HL-60 (cell line): ENCODE data around the gene PUM2.

Source experiments
- GABPA ChIP-seq: IDR thresholded peaks from 2 replicates; pipeline ENCODE4 v1.6.1; 2012; ENCODE audit warnings: low read depth
- POLR2AphosphoS5 ChIP-seq: IDR thresholded peaks from 2 replicates; pipeline ENCODE4 v1.6.1; 2012; ENCODE audit warnings: low read depth
- REST ChIP-seq: IDR thresholded peaks from 2 replicates; pipeline ENCODE4 v1.6.1; 2012; ENCODE audit warnings: low read depth; ENCODE audit not compliant: insufficient replicate concordance
- SPI1 ChIP-seq: IDR thresholded peaks from 2 replicates; pipeline ENCODE4 v1.6.1; 2012; ENCODE audit warnings: low read depth, mild to moderate bottlenecking, borderline replicate concordance
- TF ChIP-seq, protein P1 (sequence below): IDR thresholded peaks from one replicate; pipeline ENCODE4 v1.5.1; 2011; ENCODE audit warnings: low read length, control low read depth, inconsistent platforms; ENCODE audit not compliant: insufficient read depth

DNA sequence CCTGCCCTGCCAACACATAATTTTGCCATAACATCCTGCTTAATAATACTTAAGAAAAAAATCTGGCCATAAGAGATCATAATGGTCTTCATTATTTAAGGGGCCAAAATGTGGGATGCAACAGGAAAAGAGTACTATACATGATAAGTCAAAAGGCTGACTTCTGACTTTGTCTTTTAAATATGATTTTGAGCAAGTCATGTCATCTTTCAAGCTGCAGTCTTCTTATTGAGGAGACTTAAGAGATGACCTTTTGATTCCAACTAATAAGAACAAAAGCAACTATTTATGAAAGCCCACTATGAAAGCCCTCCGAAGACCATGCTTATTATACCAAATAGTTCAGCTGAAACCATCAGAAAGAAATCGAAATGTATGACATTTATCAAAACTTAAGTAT lies 41.6 kb downstream of the PUM2 start:
- TF ChIP-seq, protein P1, sequence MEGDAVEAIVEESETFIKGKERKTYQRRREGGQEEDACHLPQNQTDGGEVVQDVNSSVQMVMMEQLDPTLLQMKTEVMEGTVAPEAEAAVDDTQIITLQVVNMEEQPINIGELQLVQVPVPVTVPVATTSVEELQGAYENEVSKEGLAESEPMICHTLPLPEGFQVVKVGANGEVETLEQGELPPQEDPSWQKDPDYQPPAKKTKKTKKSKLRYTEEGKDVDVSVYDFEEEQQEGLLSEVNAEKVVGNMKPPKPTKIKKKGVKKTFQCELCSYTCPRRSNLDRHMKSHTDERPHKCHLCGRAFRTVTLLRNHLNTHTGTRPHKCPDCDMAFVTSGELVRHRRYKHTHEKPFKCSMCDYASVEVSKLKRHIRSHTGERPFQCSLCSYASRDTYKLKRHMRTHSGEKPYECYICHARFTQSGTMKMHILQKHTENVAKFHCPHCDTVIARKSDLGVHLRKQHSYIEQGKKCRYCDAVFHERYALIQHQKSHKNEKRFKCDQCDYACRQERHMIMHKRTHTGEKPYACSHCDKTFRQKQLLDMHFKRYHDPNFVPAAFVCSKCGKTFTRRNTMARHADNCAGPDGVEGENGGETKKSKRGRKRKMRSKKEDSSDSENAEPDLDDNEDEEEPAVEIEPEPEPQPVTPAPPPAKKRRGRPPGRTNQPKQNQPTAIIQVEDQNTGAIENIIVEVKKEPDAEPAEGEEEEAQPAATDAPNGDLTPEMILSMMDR = no peak
- TF ChIP-seq SPI1 (no peak), POLR2AphosphoS5 (no peak), GABPA (no peak), REST (no peak)
